Vagina (tissue), 2 donors: ENCODE results near the gene EFCAB6.

Experiments used
- POLR2A ChIP-seq, 2 donors: fragments of 450-650 bp; IDR thresholded peaks; one replicate each; pipeline ENCODE4 v1.6.1; 2017; ENCODE audit warnings: antibody characterized with exemption in 2 of 2, mild to moderate bottlenecking in 2 of 2, moderate library complexity in 2 of 2
- POLR2AphosphoS5 ChIP-seq, 2 donors: sonication (generic); formaldehyde crosslinking; IDR thresholded peaks; one replicate each; pipeline ENCODE4 v1.9.0; 2017; ENCODE audit warnings: antibody characterized with exemption in 2 of 2, mild to moderate bottlenecking in 2 of 2, low read depth in 1 of 2; ENCODE audit not compliant: insufficient read depth in 1 of 2
- TF ChIP-seq, protein P1 (sequence below), 3 experiments: fragments of 450-650 bp in 2 of 3; fragments of 200-600 bp in 1 of 3; sonication (generic) in 1 of 3; IDR thresholded peaks; one replicate each; pipeline ENCODE4 v1.5.1; 2017 to 2019; ENCODE audit warnings: antibody characterized with exemption in 3 of 3, mild to moderate bottlenecking in 2 of 3, moderate library complexity in 2 of 3

DNA sequence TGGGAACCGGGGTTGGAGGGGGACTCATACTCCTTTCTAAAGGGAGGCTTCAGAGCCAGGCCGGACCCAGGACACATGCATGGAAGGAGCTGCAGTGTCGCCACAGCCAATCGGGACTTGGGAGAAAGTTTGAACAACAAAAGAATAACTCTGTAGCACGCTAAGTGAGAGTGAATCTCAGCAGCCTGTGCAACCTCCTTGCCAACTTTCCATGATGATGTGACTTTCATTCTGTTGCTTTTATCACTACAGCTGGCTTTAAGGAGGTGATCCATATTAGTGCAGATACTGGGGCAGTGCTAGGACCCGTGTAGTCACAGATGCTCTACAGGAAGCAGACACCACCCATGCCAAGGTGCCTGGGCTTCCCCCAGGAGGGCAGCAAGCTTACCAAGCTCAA is 243.0 kb downstream of the EFCAB6 start:
- TF ChIP-seq, protein P1, sequence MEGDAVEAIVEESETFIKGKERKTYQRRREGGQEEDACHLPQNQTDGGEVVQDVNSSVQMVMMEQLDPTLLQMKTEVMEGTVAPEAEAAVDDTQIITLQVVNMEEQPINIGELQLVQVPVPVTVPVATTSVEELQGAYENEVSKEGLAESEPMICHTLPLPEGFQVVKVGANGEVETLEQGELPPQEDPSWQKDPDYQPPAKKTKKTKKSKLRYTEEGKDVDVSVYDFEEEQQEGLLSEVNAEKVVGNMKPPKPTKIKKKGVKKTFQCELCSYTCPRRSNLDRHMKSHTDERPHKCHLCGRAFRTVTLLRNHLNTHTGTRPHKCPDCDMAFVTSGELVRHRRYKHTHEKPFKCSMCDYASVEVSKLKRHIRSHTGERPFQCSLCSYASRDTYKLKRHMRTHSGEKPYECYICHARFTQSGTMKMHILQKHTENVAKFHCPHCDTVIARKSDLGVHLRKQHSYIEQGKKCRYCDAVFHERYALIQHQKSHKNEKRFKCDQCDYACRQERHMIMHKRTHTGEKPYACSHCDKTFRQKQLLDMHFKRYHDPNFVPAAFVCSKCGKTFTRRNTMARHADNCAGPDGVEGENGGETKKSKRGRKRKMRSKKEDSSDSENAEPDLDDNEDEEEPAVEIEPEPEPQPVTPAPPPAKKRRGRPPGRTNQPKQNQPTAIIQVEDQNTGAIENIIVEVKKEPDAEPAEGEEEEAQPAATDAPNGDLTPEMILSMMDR (IDR thresholded peaks at IDR 0.05): no peak
- TF ChIP-seq POLR2A (IDR thresholded peaks at IDR 0.05) (no peak), POLR2AphosphoS5 (IDR thresholded peaks at IDR 0.05; ENCODE audit: insufficient read depth in 1 of 2, low read depth in 1 of 2) (no peak)
